ENCODE measurements around the gene ZBTB7C.
"Not testable (repeated sequence)": the region's sequence is repeated elsewhere in the genome, so short reads cannot be mapped to it uniquely, and the experiment has no call there.

Gene ZBTB7C

DNA sequence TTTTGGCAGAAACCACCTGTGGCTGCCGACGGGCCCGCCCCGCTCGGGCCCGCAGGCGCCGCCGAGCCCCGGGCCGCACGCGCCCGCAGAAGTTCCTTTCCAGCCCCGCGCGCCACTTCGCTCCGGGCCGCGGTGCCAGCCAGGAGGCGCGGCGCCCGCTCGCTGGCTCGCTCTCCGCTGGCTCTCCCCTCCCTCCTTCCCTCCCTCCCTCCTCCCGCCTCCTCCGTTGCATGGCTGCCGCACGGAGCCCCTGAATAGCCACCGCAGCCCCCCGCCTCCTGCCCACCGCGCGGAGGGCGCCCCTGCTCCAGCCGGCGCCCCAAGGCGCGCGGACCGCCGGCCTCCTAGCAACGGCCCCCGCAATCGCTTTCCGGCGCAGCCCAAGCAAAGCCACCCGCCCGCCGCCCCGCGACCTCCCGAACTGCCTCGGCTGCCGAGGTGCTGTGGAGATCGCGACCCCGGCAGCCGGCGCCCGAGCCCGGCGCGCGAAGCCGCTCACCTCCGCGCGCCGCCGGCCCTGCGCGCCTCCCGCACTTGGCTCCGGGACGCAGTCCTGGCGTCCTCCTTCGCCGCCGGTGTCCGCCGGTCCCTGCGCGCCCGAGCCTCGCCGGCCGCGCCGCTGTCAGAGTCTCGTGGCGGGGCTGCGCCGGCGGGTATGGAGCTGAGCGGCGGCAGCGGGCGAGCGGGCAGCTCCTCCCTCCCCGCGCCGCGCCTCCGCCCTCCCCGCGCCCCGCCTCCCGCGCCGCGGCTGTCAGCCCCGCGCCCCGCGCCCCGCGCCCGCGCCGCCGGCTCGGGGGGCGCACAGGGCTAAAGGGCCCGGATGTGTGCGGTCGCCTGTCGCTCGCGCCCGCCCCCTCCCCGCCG is at the start of gene ZBTB7C:
Gene ZBTB7C, minus strand, starts transcription at position 657 of the 864 bp plus-strand sequence.
- DNase-seq (ENCODE audit: low read depth): no peak

- DNase-seq (ENCODE audit: low read depth): no peak
Observed at GRCh38 chr18:48456838-48457237, 47.7 kb upstream of the ZBTB7C start.

- peak; percentile 65 for DNase-seq (ENCODE audit: low read depth)
Observed at GRCh38 chr18:48455555-48456478, 46.6 kb upstream of the ZBTB7C start.

DNA sequence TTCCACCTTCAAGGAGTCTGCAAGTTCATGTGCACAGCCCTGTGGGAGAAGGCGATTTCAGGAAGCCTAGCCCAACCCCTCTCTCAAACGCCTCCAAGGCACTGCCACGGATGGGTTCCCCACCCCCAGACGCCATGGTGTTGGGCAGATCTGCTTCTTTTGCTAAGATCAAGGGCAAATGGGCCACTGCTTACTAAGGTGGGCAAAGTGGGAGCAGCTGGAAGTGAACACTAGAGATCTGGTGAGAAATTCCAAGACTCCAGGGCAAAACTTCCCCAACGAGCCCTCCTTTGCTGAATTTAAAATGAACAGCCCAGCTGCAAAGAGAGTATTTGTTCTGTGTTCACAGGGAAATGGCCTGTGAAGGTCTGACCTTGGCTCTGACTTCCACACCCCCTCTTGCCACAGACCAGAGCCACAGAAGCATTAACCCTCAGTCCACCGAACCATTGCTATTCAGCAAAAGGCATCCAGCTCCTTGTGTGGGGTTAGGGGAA is 45.1 kb upstream of the ZBTB7C start:
- DNase-seq (ENCODE audit: low read depth): no peak

DNA sequence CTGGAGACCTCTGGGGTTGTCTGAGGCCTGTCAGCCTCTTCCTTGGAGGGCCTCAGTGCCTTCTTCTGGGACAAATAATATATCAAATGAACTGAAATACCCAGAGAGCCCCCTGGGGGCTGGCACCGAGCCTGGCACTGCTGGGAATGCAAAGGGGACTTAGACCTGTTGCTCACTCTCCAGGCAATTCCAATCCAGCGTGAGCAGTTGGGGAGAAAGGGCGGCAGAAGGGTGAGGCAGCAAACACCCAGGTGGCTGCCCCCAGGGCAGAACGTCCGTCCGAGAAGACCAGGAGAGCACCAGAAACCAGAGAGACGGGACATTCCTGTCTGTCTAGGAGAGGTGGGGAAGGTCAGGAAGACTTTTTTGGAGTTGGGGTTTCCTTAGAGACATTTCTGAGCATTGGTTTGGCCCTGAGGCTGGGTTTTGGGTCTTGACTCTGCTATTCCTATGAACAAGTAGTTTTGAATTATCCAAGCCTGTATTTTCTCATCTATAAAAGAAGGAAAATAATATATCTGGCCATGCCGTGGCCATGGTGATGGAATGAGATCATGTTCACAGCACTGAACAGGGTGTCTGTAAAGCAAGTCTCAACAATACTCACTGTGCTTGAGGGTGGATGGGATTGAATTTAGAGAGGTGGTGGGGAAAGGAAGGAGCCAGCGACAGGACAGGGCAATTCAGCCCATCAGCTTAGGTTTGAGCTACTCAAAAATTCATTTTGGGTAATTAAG is 44.3 kb upstream of the ZBTB7C start:
- DNase-seq (ENCODE audit: low read depth): no peak

DNA sequence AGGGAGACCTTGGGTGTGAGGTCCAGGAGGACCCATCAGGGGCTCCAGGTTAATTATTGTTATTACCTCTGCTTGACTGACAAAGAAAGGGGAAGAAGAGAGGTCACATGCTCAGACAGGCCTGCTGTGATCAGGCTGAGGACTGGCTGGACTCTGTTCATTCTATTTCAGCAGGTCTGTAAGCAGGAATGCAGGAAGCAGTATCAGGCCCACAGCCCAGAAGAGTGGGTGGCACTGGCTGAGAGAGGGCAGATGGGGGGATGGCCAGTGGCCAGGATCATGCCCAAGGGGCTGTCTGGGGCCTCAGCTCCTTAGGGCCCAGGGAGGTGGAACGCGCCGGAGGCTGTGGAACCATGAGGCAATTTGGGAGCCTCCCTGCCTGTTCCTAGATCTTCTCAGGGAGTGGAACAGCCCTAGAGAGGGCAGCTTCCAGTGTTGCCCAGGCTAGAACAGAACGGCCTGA is 43.7 kb upstream of the ZBTB7C start:
- DNase-seq (ENCODE audit: low read depth): no peak

- no peak for DNase-seq (ENCODE audit: low read depth)
Observed at GRCh38 chr18:48450685-48451084, 41.5 kb upstream of the ZBTB7C start.

- no peak for DNase-seq (ENCODE audit: low read depth)
Observed at GRCh38 chr18:48446582-48447225, 37.5 kb upstream of the ZBTB7C start.

- DNase-seq (ENCODE audit: low read depth): peak; percentile 43
Observed at GRCh38 chr18:48445540-48445939, 36.4 kb upstream of the ZBTB7C start.

DNA sequence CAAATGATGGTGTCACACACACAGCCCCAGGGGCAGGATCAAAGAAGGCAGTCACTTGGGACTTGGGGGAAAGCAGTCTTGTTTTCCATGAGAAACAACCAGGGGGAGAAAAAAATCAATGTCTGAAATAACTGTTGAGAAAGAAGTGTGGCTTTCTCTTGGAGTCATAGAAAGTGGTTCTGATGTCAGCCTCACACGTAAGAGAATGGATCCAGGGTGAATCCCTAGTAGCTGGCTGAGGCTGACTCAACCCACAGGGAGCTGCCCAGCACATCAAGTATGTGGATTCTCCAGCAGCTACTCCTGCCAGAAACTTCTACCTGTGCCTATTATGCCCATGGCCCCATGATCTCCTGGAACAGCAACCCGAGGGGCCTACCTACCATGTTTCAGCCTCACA is 33.6 kb upstream of the ZBTB7C start:
- no peak for DNase-seq (ENCODE audit: low read depth)

- DNase-seq (ENCODE audit: low read depth): no peak
Observed at GRCh38 chr18:48441405-48441881, 32.3 kb upstream of the ZBTB7C start.

GRCh38 chr18:48440924-48441323 is 31.7 kb upstream of the ZBTB7C start:
- DNase-seq (ENCODE audit: low read depth): no peak

GRCh38 chr18:48436907-48437306 is 27.7 kb upstream of the ZBTB7C start:
- DNase-seq (ENCODE audit: low read depth): no peak

DNA sequence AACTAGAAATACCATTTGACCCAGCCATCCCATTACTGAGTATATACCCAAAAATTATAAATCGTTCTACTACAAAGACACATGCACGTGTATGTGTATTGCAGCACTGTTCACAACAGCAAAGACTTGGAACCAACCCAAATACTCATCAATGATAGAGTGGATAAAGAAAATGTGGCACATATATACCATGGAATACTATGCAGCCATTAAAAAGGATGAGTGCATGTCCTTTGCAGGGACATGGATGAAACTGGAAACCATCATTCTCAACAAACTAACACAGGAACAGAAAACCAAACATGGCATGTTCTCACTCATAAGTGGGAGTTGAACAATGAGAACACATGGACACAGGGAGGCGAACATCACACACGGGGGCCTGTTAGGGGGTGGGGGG is 25.2 kb upstream of the ZBTB7C start:
- not testable (repeated sequence) for DNase-seq (ENCODE audit: low read depth)

DNA sequence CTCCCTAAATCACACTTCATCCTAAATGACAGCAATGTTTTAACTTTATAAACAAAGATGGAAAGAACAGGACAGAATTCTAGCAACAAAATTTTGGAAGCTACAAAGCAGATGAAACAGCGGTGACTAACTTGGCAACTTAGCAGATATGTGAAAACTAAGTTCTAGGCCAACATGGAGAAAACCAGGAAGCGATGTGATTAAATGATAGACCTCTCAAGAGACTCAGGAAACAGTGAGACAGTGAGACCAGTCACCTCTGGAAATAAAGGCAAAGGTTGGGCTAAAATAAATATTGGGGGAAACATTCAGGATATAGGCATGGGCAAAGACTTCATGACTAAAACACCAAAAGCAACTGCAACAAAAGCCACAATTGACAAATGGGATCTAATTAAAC is 24.4 kb upstream of the ZBTB7C start:
- DNase-seq (ENCODE audit: low read depth): no peak

- no peak for DNase-seq (ENCODE audit: low read depth)
Observed at GRCh38 chr18:48430150-48430549, 21.0 kb upstream of the ZBTB7C start.

- no peak for DNase-seq (ENCODE audit: low read depth)
Observed at GRCh38 chr18:48428475-48429177, 19.4 kb upstream of the ZBTB7C start.

DNA sequence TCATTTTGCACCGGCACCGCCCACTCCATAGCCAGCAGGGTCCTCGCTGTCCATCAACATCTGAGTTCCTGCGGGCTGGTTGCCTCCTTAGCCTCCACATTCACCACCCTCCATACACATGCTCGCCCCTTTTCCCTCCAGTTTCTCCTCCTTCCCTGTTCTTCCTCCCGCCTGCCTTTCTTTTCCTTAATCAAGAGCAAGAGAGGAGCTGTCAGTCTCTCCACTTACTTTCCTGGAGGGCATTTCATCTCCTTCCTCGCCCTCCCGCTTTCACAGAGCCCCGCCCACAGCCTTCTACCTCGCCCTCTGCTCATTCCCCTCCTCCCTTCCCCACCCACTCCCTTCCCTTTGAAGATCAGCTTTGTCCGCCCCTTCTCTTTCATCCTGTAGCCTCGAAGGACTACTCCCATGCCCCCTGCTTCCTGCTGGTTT is 13.8 kb upstream of the ZBTB7C start:
- DNase-seq (ENCODE audit: low read depth): no peak

DNA sequence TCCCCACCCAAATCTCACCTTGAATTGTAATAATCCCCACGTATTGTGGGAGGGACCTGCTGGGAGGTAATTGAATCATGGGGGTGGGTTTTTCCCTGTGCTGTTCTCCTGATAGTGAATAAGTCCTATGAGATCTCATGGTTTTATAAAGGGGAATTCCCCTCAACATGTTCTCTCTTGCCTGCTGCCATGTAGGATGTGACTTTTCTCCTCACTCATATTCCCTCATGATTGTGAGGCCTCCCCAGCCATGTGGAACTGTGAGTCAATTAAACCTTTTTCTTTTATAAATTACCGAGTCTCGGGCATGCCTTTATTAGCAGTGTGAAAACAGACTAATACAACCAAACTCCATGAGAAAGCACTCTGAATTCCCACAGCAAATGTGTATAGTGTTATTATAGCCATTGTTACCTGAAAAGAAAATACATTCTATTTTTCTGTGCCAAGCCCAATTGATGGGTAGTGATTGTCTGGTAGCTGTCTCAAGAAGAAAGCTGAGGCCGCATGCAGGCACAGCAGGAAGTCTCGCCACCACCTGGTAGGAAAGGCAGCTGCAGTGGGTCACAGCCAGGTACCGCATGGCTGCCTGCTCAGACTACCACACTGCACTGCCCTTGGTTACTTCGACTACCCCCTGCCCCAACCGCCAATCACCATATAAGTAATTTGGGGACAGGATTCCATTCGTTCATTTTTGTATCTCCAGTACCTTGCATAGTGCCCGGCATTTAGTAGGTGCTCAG is 10.3 kb upstream of the ZBTB7C start:
- no peak for DNase-seq (ENCODE audit: low read depth)

Measured in HS-27A (cell line).